HUES6 (cell line): ENCODE results near the gene ZNF595.
"Not testable (repeated sequence)": the region's sequence is repeated elsewhere in the genome, so short reads cannot be mapped to it uniquely, and the experiment has no call there.

Experiments used
- H3K27ac ChIP-seq: 2 replicates; pipeline ENCODE4 v1.7.0; 2013; ENCODE audit warnings: low read depth, mild to moderate bottlenecking, low read length, inconsistent platforms
- H3K27me3 ChIP-seq: 2 replicates; pipeline ENCODE4 v1.6.1; 2013; ENCODE audit warnings: low read length; ENCODE audit not compliant: control insufficient read depth, insufficient read depth
- H3K36me3 ChIP-seq: 2 replicates; pipeline ENCODE4 v1.6.1; 2013; ENCODE audit warnings: low read length; ENCODE audit not compliant: control insufficient read depth, insufficient read depth
- H3K4me1 ChIP-seq: 2 replicates; pipeline ENCODE4 v1.6.1; 2013; ENCODE audit warnings: low read length; ENCODE audit not compliant: control insufficient read depth, insufficient read depth
- H3K4me3 ChIP-seq: 2 replicates; pipeline ENCODE4 v1.5.1; 2013; ENCODE audit warnings: low read depth, low read length
- H3K9ac ChIP-seq: one replicate; pipeline ENCODE4 v1.6.1; 2013; ENCODE audit warnings: mild to moderate bottlenecking, low read length
- H3K9me3 ChIP-seq: 2 replicates; pipeline ENCODE4 v1.6.1; 2013; ENCODE audit warnings: low read depth, low read length; ENCODE audit not compliant: control insufficient read depth, insufficient read depth

The ZNF595 gene

DNA sequence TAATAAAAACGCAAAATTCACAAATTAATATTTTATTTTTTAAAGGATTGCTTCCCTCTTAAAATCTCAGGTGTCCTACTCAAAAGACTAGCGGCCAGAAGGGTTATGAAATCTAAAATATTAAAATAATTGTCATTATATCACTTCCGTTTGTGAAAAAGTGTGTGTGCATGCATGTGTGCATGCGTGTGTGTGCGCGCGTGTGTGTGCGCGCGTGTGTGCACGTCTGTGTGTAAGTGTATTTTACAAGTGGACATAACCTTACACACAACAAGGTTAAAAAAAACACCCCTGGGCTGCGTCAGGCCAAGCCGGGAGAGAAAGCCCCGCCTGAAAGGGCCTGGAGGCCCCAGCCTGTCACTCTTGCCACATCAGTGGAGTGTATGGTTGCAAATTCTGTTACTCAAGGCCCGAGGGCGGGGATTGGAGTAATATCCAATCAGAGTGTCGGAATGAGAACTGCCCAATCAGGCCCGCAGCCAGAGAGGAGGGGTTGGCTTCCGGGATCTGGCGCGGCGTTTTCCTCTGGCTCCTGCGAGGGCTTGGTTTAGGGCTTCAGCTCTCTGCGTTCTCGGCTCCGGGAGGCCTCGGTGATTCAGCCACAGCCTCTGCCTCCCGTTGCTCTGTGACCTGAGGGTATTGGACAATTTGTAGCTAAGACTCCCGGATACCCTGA lies at the start of gene ZNF595:
TSS of gene ZNF595 (plus strand) at position 518 of the 676 bp plus-strand sequence. CDS start 168 bp downstream, outside the sequence.
- H3K27ac ChIP-seq, H3K27me3 ChIP-seq, H3K9me3 ChIP-seq, H3K9ac ChIP-seq, H3K36me3 ChIP-seq, H3K4me1 ChIP-seq: not testable (repeated sequence)
- H3K4me3 ChIP-seq: peak within 1 kb of the TSS; percentile 47; the same call in 1 of the 2 replicates

GRCh38 chr4:9937-10870 lies 42.9 kb upstream of the ZNF595 start:
- not testable (repeated sequence) for H3K9me3 ChIP-seq, H3K4me3 ChIP-seq, H3K27ac ChIP-seq, H3K36me3 ChIP-seq, H3K4me1 ChIP-seq, H3K27me3 ChIP-seq, H3K9ac ChIP-seq

DNA sequence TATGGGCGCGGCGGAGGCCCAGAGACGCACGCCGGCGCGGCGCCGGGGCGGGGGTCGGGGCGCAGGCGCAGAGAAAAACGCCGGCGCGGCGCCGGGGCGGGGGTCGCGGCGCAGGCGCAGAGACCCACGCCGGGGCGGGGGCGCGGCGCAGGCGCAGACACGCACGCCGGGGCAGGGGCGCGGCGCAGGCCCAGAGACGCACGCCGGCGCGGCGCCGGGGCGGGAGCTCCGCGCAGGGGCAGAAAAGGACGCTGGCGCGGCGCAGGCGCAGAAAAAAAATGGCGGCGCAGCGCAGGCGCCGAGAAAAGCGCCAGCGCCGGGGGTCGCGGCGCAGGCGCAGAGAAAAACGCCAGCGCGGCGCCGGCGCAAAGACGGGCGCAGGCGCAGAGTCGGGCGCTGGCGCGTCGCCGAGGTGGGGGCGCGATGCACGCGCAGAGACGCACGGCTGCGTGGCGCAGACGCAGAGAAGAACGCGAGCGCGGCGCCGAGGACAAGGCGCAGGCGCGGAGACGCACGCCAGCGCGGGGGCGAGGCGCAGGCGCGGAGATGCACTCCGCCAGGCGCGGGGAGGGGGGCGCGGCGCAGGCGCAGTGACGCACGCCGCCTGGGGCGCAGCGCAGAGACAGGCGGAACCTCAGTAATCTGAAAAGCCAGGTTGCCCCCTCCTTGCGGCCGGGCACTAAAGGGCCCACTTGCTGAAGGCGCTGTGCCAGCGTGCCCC lies 41.9 kb upstream of the ZNF595 start:
- not testable (repeated sequence) for H3K9ac ChIP-seq, H3K4me3 ChIP-seq, H3K4me1 ChIP-seq, H3K9me3 ChIP-seq, H3K36me3 ChIP-seq, H3K27ac ChIP-seq, H3K27me3 ChIP-seq

DNA sequence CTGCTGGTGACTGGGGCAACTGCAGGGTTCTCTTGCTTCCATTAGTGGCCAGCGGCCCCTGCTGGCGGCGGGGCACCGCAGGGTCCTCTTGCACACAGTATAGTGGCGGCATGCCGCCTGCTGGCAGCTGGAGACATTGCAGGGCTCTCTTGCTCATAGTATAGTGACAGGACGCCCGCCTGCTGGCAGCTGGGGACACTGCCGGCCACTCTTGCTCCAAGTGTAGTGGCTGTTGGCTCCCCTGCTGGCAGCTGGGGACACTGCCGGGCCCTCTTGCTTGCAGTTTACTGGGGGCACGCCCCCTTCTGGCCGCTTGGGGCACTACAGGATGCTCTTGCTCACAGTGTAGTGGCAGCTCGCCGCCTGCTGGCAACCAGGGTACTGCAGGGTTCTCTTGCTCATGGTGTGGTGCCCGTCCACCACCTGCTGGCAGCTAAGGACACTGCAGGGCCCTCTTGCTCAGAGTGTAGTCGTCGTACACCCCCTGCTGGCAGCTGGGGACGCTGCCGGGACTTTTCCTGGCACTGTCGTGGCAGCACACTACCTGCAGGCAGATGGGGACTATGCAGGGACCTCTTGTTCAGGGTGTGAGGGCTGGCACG lies 41.2 kb upstream of the ZNF595 start:
- not testable (repeated sequence) for H3K4me1 ChIP-seq, H3K27me3 ChIP-seq, H3K4me3 ChIP-seq

GRCh38 chr4:18128-18527 lies 35.0 kb upstream of the ZNF595 start:
- not testable (repeated sequence) for H3K27me3 ChIP-seq, H3K36me3 ChIP-seq, H3K9ac ChIP-seq, H3K4me1 ChIP-seq, H3K4me3 ChIP-seq, H3K27ac ChIP-seq, H3K9me3 ChIP-seq

More for the DNA sequence above, 41.2 kb upstream of the ZNF595 start:
- not testable (repeated sequence) for H3K36me3 ChIP-seq, H3K9me3 ChIP-seq, H3K27ac ChIP-seq, H3K9ac ChIP-seq

DNA sequence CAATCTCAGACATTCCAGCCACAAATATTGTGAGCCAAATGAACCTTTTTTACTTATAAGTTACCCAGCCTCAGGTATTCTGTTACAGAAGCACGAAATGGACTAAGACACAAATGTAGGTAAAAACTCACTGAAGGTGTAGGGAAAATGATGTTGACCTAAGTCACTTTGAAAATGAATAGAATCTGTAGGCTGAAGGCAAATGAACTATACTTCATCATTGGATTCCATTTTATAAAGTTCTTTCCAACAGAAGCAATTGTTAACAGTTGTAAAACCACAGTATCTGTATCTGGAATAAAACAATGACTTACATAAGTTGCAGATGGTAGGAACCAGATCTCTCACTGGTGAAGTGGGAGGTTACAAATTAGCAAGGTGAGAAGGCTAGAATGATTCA lies 34.5 kb upstream of the ZNF595 start:
- not testable (repeated sequence) for H3K27ac ChIP-seq, H3K27me3 ChIP-seq, H3K4me1 ChIP-seq, H3K36me3 ChIP-seq, H3K9ac ChIP-seq, H3K4me3 ChIP-seq, H3K9me3 ChIP-seq

DNA sequence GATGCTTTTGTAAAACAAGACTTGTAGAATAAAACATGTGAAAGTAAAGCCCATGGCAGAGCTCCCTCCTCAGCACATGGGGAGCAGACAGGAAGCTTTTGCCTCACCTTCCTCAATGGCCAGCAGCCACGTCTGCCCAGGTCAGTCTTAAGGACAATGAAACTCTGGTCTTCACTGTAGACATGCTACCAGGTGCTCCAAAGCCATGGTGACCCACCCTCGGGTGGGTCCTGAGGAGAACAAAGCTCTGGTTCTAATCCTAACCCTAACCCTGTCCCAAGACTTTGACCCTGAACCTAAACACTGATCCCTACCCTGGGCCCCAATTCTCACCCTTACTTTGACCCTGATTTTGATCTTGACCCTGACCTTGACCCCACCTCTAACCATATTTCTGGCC lies 30.2 kb upstream of the ZNF595 start:
- H3K36me3 ChIP-seq, H3K27me3 ChIP-seq, H3K4me1 ChIP-seq, H3K9ac ChIP-seq, H3K4me3 ChIP-seq, H3K27ac ChIP-seq: not testable (repeated sequence)
- H3K9me3 ChIP-seq: peaks cover 13% of the 10 kb centered on the region; the same call in 1 of the 2 replicates

- H3K4me3 ChIP-seq, H3K9ac ChIP-seq, H3K4me1 ChIP-seq, H3K27me3 ChIP-seq, H3K27ac ChIP-seq, H3K9me3 ChIP-seq, H3K36me3 ChIP-seq: not testable (repeated sequence)
Observed at GRCh38 chr4:24359-24758, 28.8 kb upstream of the ZNF595 start.

GRCh38 chr4:27501-27900 lies 25.6 kb upstream of the ZNF595 start:
- H3K4me1 ChIP-seq, H3K36me3 ChIP-seq, H3K27ac ChIP-seq, H3K4me3 ChIP-seq, H3K9ac ChIP-seq, H3K9me3 ChIP-seq, H3K27me3 ChIP-seq: not testable (repeated sequence)

- not testable (repeated sequence) for H3K27me3 ChIP-seq, H3K9ac ChIP-seq, H3K9me3 ChIP-seq, H3K36me3 ChIP-seq, H3K4me1 ChIP-seq, H3K4me3 ChIP-seq, H3K27ac ChIP-seq
Observed at GRCh38 chr4:28767-29542, 24.2 kb upstream of the ZNF595 start.
